H1 (cell line): ENCODE measurements around the gene SMTN. TPM values are rescaled to one million over a fixed set of nuclear protein-coding genes. Genes with fewer than 3 reads are reported as not detected.

Experiments used
- CTCF ChIA-PET: fragments of 300-600 bp; sonication (Branson Sonifier 250); formaldehyde crosslinking; loops from one replicate; lab custom pipeline; 2021; ENCODE audit not compliant: partially characterized antibody; lab: Charles Lee
- POLR2A ChIA-PET: fragments of 300-600 bp; sonication (Branson Sonifier 250); formaldehyde crosslinking; loops from one replicate; lab custom pipeline; 2021; ENCODE audit warnings: inconsistent platforms; ENCODE audit not compliant: partially characterized antibody; lab: Charles Lee
- DNase-seq, 2 experiments: peaks; one replicate each; pipeline versions ENCODE4 v3.0.0 to v3.0.0-alpha.2; 2010 to 2022; ENCODE audit warnings: low spot score in 2 of 2, low read depth in 1 of 2, mixed read lengths in 1 of 2
- FAIRE-seq: peaks from 2 replicates; lab custom pipeline; 2011; peaks lifted over from hg19 to GRCh38; lab: Jason Lieb, UNC
- H2AFZ ChIP-seq: 2 replicates; pipeline ENCODE4 v1.8.1; 2012; ENCODE audit warnings: low read length, inconsistent platforms
- H2AK5ac ChIP-seq: 2 replicates; pipeline ENCODE4 v1.6.1; 2013; ENCODE audit warnings: low read depth, low read length
- H2BK120ac ChIP-seq: replicated peaks from 2 replicates; pipeline ENCODE3; 2013; ENCODE audit warnings: low read depth, low read length, inconsistent platforms
- H2BK12ac ChIP-seq: 2 replicates; pipeline ENCODE4 v1.6.1; 2013; ENCODE audit warnings: low read depth, low read length
- H2BK15ac ChIP-seq: 2 replicates; pipeline ENCODE4 v1.6.1; 2013; ENCODE audit warnings: low read length
- H2BK20ac ChIP-seq: 2 replicates; pipeline ENCODE4 v1.6.1; 2013; ENCODE audit warnings: low read length
- H2BK5ac ChIP-seq: 2 replicates; pipeline ENCODE4 v1.6.1; 2013; ENCODE audit warnings: low read depth, low read length
- H3K14ac ChIP-seq: 2 replicates; pipeline ENCODE4 v1.6.1; 2013; ENCODE audit warnings: inconsistent platforms; ENCODE audit not compliant: insufficient read length
- H3K18ac ChIP-seq: 2 replicates; pipeline ENCODE4 v1.6.1; 2013; ENCODE audit warnings: low read length; ENCODE audit errors: extremely low read depth
- H3K23ac ChIP-seq: 2 replicates; pipeline ENCODE4 v1.6.1; 2013; ENCODE audit warnings: inconsistent platforms; ENCODE audit not compliant: insufficient read length
- H3K23me2 ChIP-seq: 2 replicates; pipeline ENCODE4 v1.6.1; 2013; ENCODE audit warnings: low read depth, low read length
- H3K27ac ChIP-seq: 2 replicates; pipeline ENCODE4 v1.6.1; 2011; ENCODE audit warnings: low read depth, low read length, inconsistent platforms
- H3K27me3 ChIP-seq, 4 experiments: replicated peaks in 1 of 4; 1 replicate in 1 of 4; 2 replicates in 3 of 4; pipeline versions ENCODE4 v1.6.1 to v1.8.1; 2011 to 2013; ENCODE audit warnings: low read length in 3 of 4, mild to moderate bottlenecking in 3 of 4, inconsistent platforms in 2 of 4, mixed read lengths in 2 of 4, moderate library complexity in 1 of 4; ENCODE audit not compliant: control insufficient read depth in 3 of 4, insufficient read depth in 3 of 4; ENCODE audit errors: extremely low read depth in 1 of 4
- H3K36me3 ChIP-seq, 4 experiments: 2 replicates each; pipeline versions ENCODE4 v1.6.1 to v1.8.1; 2011 to 2013; ENCODE audit warnings: mild to moderate bottlenecking in 4 of 4, low read length in 3 of 4, moderate library complexity in 2 of 4, control low read depth in 1 of 4, inconsistent platforms in 1 of 4; ENCODE audit not compliant: insufficient read depth in 4 of 4, control insufficient read depth in 2 of 4
- H3K4ac ChIP-seq: replicated peaks from 2 replicates; pipeline ENCODE3; 2013; ENCODE audit warnings: low read length, low read depth, mixed read lengths, inconsistent platforms; ENCODE audit not compliant: insufficient read length
- H3K4me1 ChIP-seq, 4 experiments: replicated peaks in 1 of 4; 1 replicate in 1 of 4; 2 replicates in 3 of 4; pipeline versions ENCODE4 v1.6.1 to v1.8.1; 2011 to 2013; ENCODE audit warnings: low read length in 3 of 4, inconsistent platforms in 2 of 4, mixed read lengths in 1 of 4; ENCODE audit not compliant: insufficient read depth in 4 of 4, control insufficient read depth in 3 of 4
- H3K4me2 ChIP-seq, 2 experiments: 2 replicates each; pipeline versions ENCODE4 v1.6.1 to v1.8.1; 2011 to 2013; ENCODE audit warnings: low read depth in 2 of 2, low read length in 2 of 2, control low read depth in 1 of 2, inconsistent platforms in 1 of 2, mild to moderate bottlenecking in 1 of 2; ENCODE audit not compliant: insufficient read depth in 1 of 2
- H3K4me3 ChIP-seq, 4 experiments: fragments of 200-600, 300-600 bp in 1 of 4; sonication (generic), shearing (Covaris generic), sonication (Bioruptor Twin) in 1 of 4; 2 replicates each; pipeline versions ENCODE4 v1.5.1 to v1.8.1; 2011 to 2016; ENCODE audit warnings: low read length in 4 of 4, low read depth in 3 of 4, control low read depth in 2 of 4, inconsistent platforms in 2 of 4, mild to moderate bottlenecking in 2 of 4, mixed read lengths in 1 of 4, moderate library complexity in 1 of 4; ENCODE audit not compliant: insufficient read depth in 2 of 4; ENCODE audit errors: extremely low read depth in 1 of 4
- H3K56ac ChIP-seq: replicated peaks from 2 replicates; pipeline ENCODE3; 2013; ENCODE audit warnings: low read depth, mild to moderate bottlenecking, mixed read lengths, low read length, inconsistent platforms; ENCODE audit not compliant: insufficient read length
- H3K79me1 ChIP-seq: 2 replicates; pipeline ENCODE4 v1.6.1; 2013; ENCODE audit warnings: low read depth, low read length, control low read depth
- H3K79me2 ChIP-seq, 2 experiments: 2 replicates each; pipeline versions ENCODE4 v1.6.1 to v1.8.1; 2012 to 2013; ENCODE audit warnings: low read length in 2 of 2, mild to moderate bottlenecking in 2 of 2, inconsistent platforms in 1 of 2; ENCODE audit not compliant: insufficient read depth in 2 of 2, control insufficient read depth in 1 of 2
- H3K9ac ChIP-seq, 4 experiments: replicated peaks in 1 of 4; 1 replicate in 1 of 4; 2 replicates in 3 of 4; pipeline versions ENCODE4 v1.6.1 to v1.8.1; 2011 to 2013; ENCODE audit warnings: low read depth in 3 of 4, low read length in 3 of 4, control low read depth in 2 of 4, mild to moderate bottlenecking in 2 of 4, moderate library complexity in 2 of 4, inconsistent platforms in 1 of 4; ENCODE audit errors: extremely low read depth in 1 of 4
- H3K9me3 ChIP-seq, 2 experiments: 2 replicates each; pipeline versions ENCODE4 v1.6.1 to v1.8.1; 2012 to 2013; ENCODE audit warnings: mild to moderate bottlenecking in 2 of 2, moderate library complexity in 2 of 2, control low read depth in 1 of 2, inconsistent platforms in 1 of 2, low read depth in 1 of 2, low read length in 1 of 2, mixed read lengths in 1 of 2; ENCODE audit not compliant: insufficient read depth in 2 of 2
- H4K20me1 ChIP-seq, 2 experiments: replicated peaks in 1 of 2; 2 replicates each; pipeline versions ENCODE3 to v1.8.1; 2011 to 2013; ENCODE audit warnings: inconsistent platforms in 2 of 2, low read length in 2 of 2, mild to moderate bottlenecking in 1 of 2; ENCODE audit not compliant: insufficient read depth in 2 of 2, control insufficient read depth in 1 of 2
- H4K5ac ChIP-seq: 2 replicates; pipeline ENCODE4 v1.6.1; 2013; ENCODE audit warnings: low read length, low read depth, mixed read lengths, inconsistent platforms; ENCODE audit not compliant: insufficient read length
- H4K8ac ChIP-seq: 2 replicates; pipeline ENCODE4 v1.8.0; 2013; ENCODE audit warnings: mild to moderate bottlenecking, moderate library complexity, low read length, inconsistent platforms; ENCODE audit not compliant: insufficient read depth; ENCODE audit errors: extremely low read depth
- H4K91ac ChIP-seq: replicated peaks from 2 replicates; pipeline ENCODE3; 2013; ENCODE audit warnings: low read length, mixed read lengths, inconsistent platforms; ENCODE audit not compliant: insufficient read length
- POLR2A ChIP-seq, 2 experiments: IDR thresholded peaks; 1 replicate in 1 of 2; 2 replicates in 1 of 2; pipeline ENCODE4 v1.6.1; 2011; ENCODE audit warnings: low read depth in 2 of 2, low read length in 2 of 2, mild to moderate bottlenecking in 2 of 2; ENCODE audit errors: control extremely low read depth in 1 of 2
- RFX5 ChIP-seq: IDR thresholded peaks from 2 replicates; pipeline ENCODE4 v1.6.1; 2011; ENCODE audit warnings: low read depth, low read length, improper control_type of control experiment, borderline replicate concordance
- SIX5 ChIP-seq: IDR thresholded peaks from 2 replicates; pipeline ENCODE4 v1.6.1; 2011; ENCODE audit warnings: mild to moderate bottlenecking, low read depth, low read length
- WGBS, 2 experiments: shearing (Covaris generic) in 1 of 2; methylation state at CpG; one replicate each; pipeline versions ENCODE4 v1.1.6 to v1.1.7; 2013 to 2015; ENCODE audit warnings: low lambda C conversion rate in 2 of 2, mixed read lengths in 2 of 2, inconsistent platforms in 1 of 2, low coverage in 1 of 2, missing lambda C conversion rate in 1 of 2; ENCODE audit not compliant: insufficient replicate concordance in 2 of 2, insufficient coverage in 1 of 2, insufficient read length in 1 of 2; ENCODE audit errors: extremely low coverage in 1 of 2, missing lambda C conversion rate in 1 of 2; 5-methylcytosine and 5-hydroxymethylcytosine counted together
- polyA plus RNA-seq, 7 experiments: library from polyadenylated mRNA; depleted of rRNA in 3 of 7; stranded (reverse) in 5 of 7; unstranded in 2 of 7; fragments of >200 nt in 5 of 7; fragments of 200-250 nt in 2 of 7; gene quantifications; 1 replicate in 5 of 7; 2 replicates in 1 of 7; 4 replicates in 1 of 7; pipeline versions ENCODE4 v1.2.1 to v1.2.3, GENCODE V29; 2011 to 2013; ENCODE audit warnings: missing spikeins in 2 of 7, mixed read lengths in 2 of 7
- total RNA-seq: library from RNA; stranded (reverse); fragmentation: NEBNext Ultra II Directional; extraction: Animal tissue kit (Norgen Biotek cat#: 25700); gene quantifications from 2 replicates; pipeline ENCODE4 v1.2.1, GENCODE V29; 2021

SMTN gene
- total and polyA plus RNA-seq, 2 of the 8 experiments (the other 6 are each of a cell fraction or from before 2014, with no cell fraction given): 12.3 to 20.8 TPM

- Histone ChIP-seq H3K27me3 (no peaks in the 10 kb centered on the region), H3K79me2 (no peaks in the 10 kb centered on the region), H3K18ac (no peak overlapping the region), H2BK12ac (no peak overlapping the region), H2AK5ac (no peak overlapping the region), H3K4ac (no peak overlapping the region), H2AFZ (no peak overlapping the region), H3K79me1 (no peaks in the 10 kb centered on the region), H2BK5ac (no peak overlapping the region), H3K23me2 (peaks cover 4% of the 10 kb centered on the region; the same call in 1 of the 2 replicates), H2BK20ac (no peak overlapping the region), H3K4me2 (no peak overlapping the region), H4K20me1 (no peaks in the 10 kb centered on the region), H3K9ac (no peak overlapping the region), H3K4me1 (peaks cover 5 to 21% (median 13%) of the 10 kb centered on the region in 4 experiments), H4K91ac (no peak overlapping the region), H3K9me3 (no peaks in the 10 kb centered on the region), H4K8ac (no peak overlapping the region), H2BK15ac (no peak overlapping the region), H3K27ac (no peak overlapping the region), H3K56ac (no peak overlapping the region), H3K4me3 (no peak overlapping the region), H3K14ac (no peak overlapping the region), H2BK120ac (no peak overlapping the region), H3K23ac (no peak overlapping the region), H3K36me3 (no peaks in the 10 kb centered on the region), H4K5ac (no peak overlapping the region)
- CTCF ChIA-PET: interaction anchor here (0.6 to 16.8 kb wide), 16 partner anchors 10 to 176 kb away, joined by 3 to 207 read pairs (median 6); partner anchors contain the start of genes PLA2G3, SELENOM and SMTN
- DNase-seq (no peak), FAIRE-seq (no peak)
- POLR2A ChIA-PET: interaction anchor here (0.6 to 5.1 kb wide), 7 partner anchors 9 to 127 kb away, joined by 3 to 57 read pairs (median 4); partner anchors contain the start of genes MORC2, PLA2G3, SMTN and TUG1
- 91% methylated on average over 3 of the region's 3 CpGs; no CpG with 5 or more reads in 1 of the 2 experiments for WGBS, 2 experiments
- TF ChIP-seq POLR2A (IDR thresholded peaks at IDR 0.05; ENCODE audit: control extremely low read depth in 1 of 2, low read depth in 2 of 2, low read length in 2 of 2) (no peak), RFX5 (no peak), SIX5 (no peak)
Observed at GRCh38 chr22:31095637-31096249, 14.6 kb downstream of the SMTN start.
